ENCODE data around the gene CNIH3. TPM values are rescaled to one million over a fixed set of nuclear protein-coding genes. Genes with fewer than 3 reads are reported as not detected.

The CNIH3 gene
- total and polyA plus RNA-seq, 2 of the 4 experiments (the other 2 are of a cell fraction): 2.0 to 2.9 TPM

DNA sequence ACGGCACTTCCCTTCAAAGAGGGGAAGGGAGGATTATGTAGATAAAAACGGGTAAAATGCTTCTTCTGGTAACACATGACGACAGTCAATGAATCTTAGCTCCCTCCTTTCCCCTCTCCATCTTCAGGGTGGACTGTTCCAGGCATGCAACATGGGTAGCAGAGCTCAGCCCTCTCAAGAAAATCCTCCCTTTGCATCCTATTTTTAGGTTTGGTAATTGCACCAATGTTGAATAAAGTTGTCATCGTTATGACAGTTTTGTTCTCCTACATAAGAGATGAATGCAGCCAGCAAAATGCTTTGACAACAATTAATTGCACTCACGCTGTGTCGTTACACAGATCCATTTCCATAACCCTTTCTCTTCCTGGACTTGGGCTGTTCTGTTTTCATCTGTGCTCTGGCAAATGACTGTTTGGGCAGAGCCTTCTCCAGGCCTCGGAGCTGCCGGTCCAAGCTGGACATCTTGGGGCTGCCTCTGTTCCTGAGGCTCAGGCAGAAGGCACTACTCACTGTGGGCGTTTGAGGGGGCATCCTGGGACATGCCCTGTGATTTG, 127.6 kb downstream of the CNIH3 start:
- H2BK120ac ChIP-seq (ENCODE audit: low read depth, low read length): no peak overlapping the region
- no peak overlapping the region for H3K18ac ChIP-seq (ENCODE audit: low read depth, low read length)
- no peak overlapping the region for H3K4me2 ChIP-seq (ENCODE audit: low read depth, low read length)
- H3K9me1 ChIP-seq (ENCODE audit: insufficient read depth, low read length): no peaks in the 10 kb centered on the region; the same call in 1 of the 2 replicates
- no peak overlapping the region for H4K5ac ChIP-seq (ENCODE audit: low read depth, low read length)
- H3K14ac ChIP-seq (replicated peaks; ENCODE audit: low read depth, low read length): no peak overlapping the region
- in situ Hi-C loops (cut with MboI; ENCODE audit: low sequenced_read_pairs) (no loop called here), intact Hi-C loops (cut with micrococcal nuclease) (no loop called here), dilution Hi-C loops (cut with HindIII; ENCODE audit: low sequenced_read_pairs, unreplicated experiment) (no loop called here)
- CTCF ChIA-PET: interaction anchor here (0.6 kb wide), 1 partner anchor 136 kb away, joined by 3 read pairs; no protein-coding TSS in a partner anchor
- H3K27ac ChIP-seq (ENCODE audit: insufficient read depth, low read length): no peak overlapping the region
- no peak overlapping the region for H4K8ac ChIP-seq (ENCODE audit: low read depth in 2 of 2, low read length in 2 of 2)
- H2AK9ac ChIP-seq (replicated peaks; ENCODE audit: low read depth, low read length, poor library complexity): no peak overlapping the region
- no peaks in the 10 kb centered on the region for H3K4me1 ChIP-seq (ENCODE audit: control insufficient read depth, insufficient read depth, low read length)
- H3K9ac ChIP-seq (ENCODE audit: low read depth, low read length): no peak overlapping the region
- BruUV-seq (replicated peaks): no TSS peak
- POLR2A ChIA-PET (ENCODE audit: unreplicated experiment): no interaction called here
- DNase-seq: no peak
- no peaks in the 10 kb centered on the region for H3K9me3 ChIP-seq (ENCODE audit: control insufficient read depth, insufficient read depth, low read length)
- H2AFZ ChIP-seq (replicated peaks; ENCODE audit: low read length, poor library complexity): no peak overlapping the region
- no peaks in the 10 kb centered on the region for H3K79me1 ChIP-seq (ENCODE audit: low read depth in 1 of 2, low read length in 2 of 2)
- TF ChIP-seq FOS (IDR thresholded peaks at IDR 0.05; ENCODE audit: low read depth, low read length): no peak
- TF ChIP-seq CEBPB (IDR thresholded peaks at IDR 0.05; ENCODE audit: low read depth, low read length): no peak
- TF ChIP-seq MAZ (IDR thresholded peaks at IDR 0.05; ENCODE audit: borderline replicate concordance, low read depth, low read length): no peak
- TF ChIP-seq NFE2L2 (IDR thresholded peaks at IDR 0.05; ENCODE audit: low read depth, low read length): no peak
- no peak for TF ChIP-seq RFX5 (IDR thresholded peaks at IDR 0.05; ENCODE audit: low read depth, low read length)
- TF ChIP-seq POLR2A (IDR thresholded peaks at IDR 0.05; ENCODE audit: low read depth, low read length): no peak
- no peak for TF ChIP-seq USF2 (IDR thresholded peaks at IDR 0.05; ENCODE audit: low read depth, low read length)
- no peak for TF ChIP-seq CHD1 (IDR thresholded peaks at IDR 0.05; ENCODE audit: low read depth, low read length)
- TF ChIP-seq, protein P1, sequence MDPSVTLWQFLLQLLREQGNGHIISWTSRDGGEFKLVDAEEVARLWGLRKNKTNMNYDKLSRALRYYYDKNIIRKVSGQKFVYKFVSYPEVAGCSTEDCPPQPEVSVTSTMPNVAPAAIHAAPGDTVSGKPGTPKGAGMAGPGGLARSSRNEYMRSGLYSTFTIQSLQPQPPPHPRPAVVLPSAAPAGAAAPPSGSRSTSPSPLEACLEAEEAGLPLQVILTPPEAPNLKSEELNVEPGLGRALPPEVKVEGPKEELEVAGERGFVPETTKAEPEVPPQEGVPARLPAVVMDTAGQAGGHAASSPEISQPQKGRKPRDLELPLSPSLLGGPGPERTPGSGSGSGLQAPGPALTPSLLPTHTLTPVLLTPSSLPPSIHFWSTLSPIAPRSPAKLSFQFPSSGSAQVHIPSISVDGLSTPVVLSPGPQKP (IDR thresholded peaks at IDR 0.05; ENCODE audit: borderline replicate concordance, low read depth, low read length): no peak
- no peak for TF ChIP-seq MAFK (IDR thresholded peaks at IDR 0.05; ENCODE audit: low read depth, low read length)
- TF ChIP-seq MXI1 (IDR thresholded peaks at IDR 0.05; ENCODE audit: borderline replicate concordance, low read depth, low read length): no peak
- TF ChIP-seq BHLHE40 (IDR thresholded peaks at IDR 0.05; ENCODE audit: low read depth, low read length): no peak
- no peak for TF ChIP-seq SMC3 (IDR thresholded peaks at IDR 0.05; ENCODE audit: low read depth, low read length)
- TF ChIP-seq RCOR1 (IDR thresholded peaks at IDR 0.05; ENCODE audit: insufficient replicate concordance, low read length): no peak
- TF ChIP-seq RAD21 (IDR thresholded peaks at IDR 0.05; ENCODE audit: low read length): no peak
- TF ChIP-seq, protein P2, sequence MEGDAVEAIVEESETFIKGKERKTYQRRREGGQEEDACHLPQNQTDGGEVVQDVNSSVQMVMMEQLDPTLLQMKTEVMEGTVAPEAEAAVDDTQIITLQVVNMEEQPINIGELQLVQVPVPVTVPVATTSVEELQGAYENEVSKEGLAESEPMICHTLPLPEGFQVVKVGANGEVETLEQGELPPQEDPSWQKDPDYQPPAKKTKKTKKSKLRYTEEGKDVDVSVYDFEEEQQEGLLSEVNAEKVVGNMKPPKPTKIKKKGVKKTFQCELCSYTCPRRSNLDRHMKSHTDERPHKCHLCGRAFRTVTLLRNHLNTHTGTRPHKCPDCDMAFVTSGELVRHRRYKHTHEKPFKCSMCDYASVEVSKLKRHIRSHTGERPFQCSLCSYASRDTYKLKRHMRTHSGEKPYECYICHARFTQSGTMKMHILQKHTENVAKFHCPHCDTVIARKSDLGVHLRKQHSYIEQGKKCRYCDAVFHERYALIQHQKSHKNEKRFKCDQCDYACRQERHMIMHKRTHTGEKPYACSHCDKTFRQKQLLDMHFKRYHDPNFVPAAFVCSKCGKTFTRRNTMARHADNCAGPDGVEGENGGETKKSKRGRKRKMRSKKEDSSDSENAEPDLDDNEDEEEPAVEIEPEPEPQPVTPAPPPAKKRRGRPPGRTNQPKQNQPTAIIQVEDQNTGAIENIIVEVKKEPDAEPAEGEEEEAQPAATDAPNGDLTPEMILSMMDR (conservative IDR thresholded peaks at IDR 0.05; ENCODE audit: low read depth, low read length): no peak
- no peak overlapping the region for H3K4ac ChIP-seq (ENCODE audit: low read depth, low read length)
- no peak overlapping the region for H3K23ac ChIP-seq (ENCODE audit: low read depth, low read length)
- H3K56ac ChIP-seq (ENCODE audit: extremely low read depth, insufficient read depth, low read length): no peak overlapping the region
- H3K36me3 ChIP-seq (ENCODE audit: control insufficient read depth, insufficient read depth, low read length): no peaks in the 10 kb centered on the region
- H2BK15ac ChIP-seq (ENCODE audit: low read depth, low read length): no peak overlapping the region
- no peak overlapping the region for H4K91ac ChIP-seq (ENCODE audit: insufficient read depth, low read depth, low read length)
- no peak overlapping the region for H2AK5ac ChIP-seq (ENCODE audit: low read depth, low read length)
- no CpG with 5 or more reads among the region's 9 CpGs for WGBS, 2 experiments (ENCODE audit: extremely low coverage in 2 of 2, insufficient read length in 1 of 2)
- H3K4me3 ChIP-seq (ENCODE audit: insufficient read depth, low read depth, low read length): no peak overlapping the region
- no peak overlapping the region for H2BK20ac ChIP-seq (ENCODE audit: low read depth, low read length)
- no peak overlapping the region for H2BK5ac ChIP-seq (ENCODE audit: low read depth, low read length, poor library complexity, severe bottlenecking)
- no peaks in the 10 kb centered on the region; the same call in 1 of the 2 replicates for H3K27me3 ChIP-seq (ENCODE audit: control insufficient read depth, insufficient read depth, low read length)
- H4K20me1 ChIP-seq (ENCODE audit: insufficient read depth, low read length): no peaks in the 10 kb centered on the region
- ATAC-seq (ENCODE audit: low read depth): no peak

Measured in IMR-90 (cell line).